Kidney glomerular epithelial cell (primary cell): ENCODE results near the gene SH2D3A.
"Not testable (repeated sequence)": the region's sequence is repeated elsewhere in the genome, so short reads cannot be mapped to it uniquely, and the experiment has no call there.

Experiments used
- DNase-seq: peaks from one replicate; lab custom pipeline; 2025; lab: John Stamatoyannopoulos, UW

Gene SH2D3A

GRCh38 chr19:6767357-6768235, at the start of gene SH2D3A:
SH2D3A (minus strand) TSS chr19:6767435; CDS start chr19:6763748, 3,687 bp downstream.
- DNase-seq: peak; percentile 82

GRCh38 chr19:6813659-6814058, 46.4 kb upstream of the SH2D3A start:
- DNase-seq: no peak

GRCh38 chr19:6812612-6813011, 45.4 kb upstream of the SH2D3A start:
- DNase-seq: no peak

GRCh38 chr19:6811906-6812305, 44.7 kb upstream of the SH2D3A start:
- peak; percentile 29 for DNase-seq

- DNase-seq: no peak
Measured at GRCh38 chr19:6811378-6811777, 44.1 kb upstream of the SH2D3A start.

- DNase-seq: no peak
Measured at GRCh38 chr19:6809262-6809661, 42.0 kb upstream of the SH2D3A start.

- no peak for DNase-seq
Measured at GRCh38 chr19:6808494-6808893, 41.3 kb upstream of the SH2D3A start.

GRCh38 chr19:6807291-6807690, 40.1 kb upstream of the SH2D3A start:
- DNase-seq: no peak

- no peak for DNase-seq
Measured at GRCh38 chr19:6806488-6806887, 39.3 kb upstream of the SH2D3A start.

- DNase-seq: no peak
Measured at GRCh38 chr19:6803036-6803404, 35.8 kb upstream of the SH2D3A start.

- no peak for DNase-seq
Measured at GRCh38 chr19:6802336-6803035, 35.3 kb upstream of the SH2D3A start.

- DNase-seq: no peak
Measured at GRCh38 chr19:6801485-6802086, 34.4 kb upstream of the SH2D3A start.

- DNase-seq: peak; percentile 16
Measured at GRCh38 chr19:6800991-6801484, 33.8 kb upstream of the SH2D3A start.

- not testable (repeated sequence) for DNase-seq
Measured at GRCh38 chr19:6800160-6800790, 33.0 kb upstream of the SH2D3A start.

GRCh38 chr19:6797646-6798045, 30.4 kb upstream of the SH2D3A start:
- no peak for DNase-seq

- no peak for DNase-seq
Measured at GRCh38 chr19:6796278-6796677, 29.0 kb upstream of the SH2D3A start.

GRCh38 chr19:6794686-6795431, 27.6 kb upstream of the SH2D3A start:
- DNase-seq: no peak

GRCh38 chr19:6793973-6794372, 26.7 kb upstream of the SH2D3A start:
- no peak for DNase-seq

GRCh38 chr19:6793411-6793810, 26.2 kb upstream of the SH2D3A start:
- DNase-seq: no peak

GRCh38 chr19:6791237-6791636, 24.0 kb upstream of the SH2D3A start:
- DNase-seq: no peak
